Measurements from ENCODE around the gene SPTLC2. TPM values are rescaled to one million over a fixed set of nuclear protein-coding genes. Genes with fewer than 3 reads are reported as not detected.

Gene SPTLC2
- total RNA-seq, 1 experiment from 2014 or later, result 32.6 TPM

- Histone ChIP-seq H2BK12ac (ENCODE audit: insufficient read length, low read depth, low read length) (no peak overlapping the region), H2AK5ac (ENCODE audit: insufficient read length, low read length) (no peak overlapping the region), H2BK20ac (ENCODE audit: low read depth, low read length, poor library complexity, severe bottlenecking) (no peak overlapping the region), H2AFZ (ENCODE audit: low read length) (no peak overlapping the region), H4K5ac (ENCODE audit: insufficient read length, low read depth, low read length) (no peak overlapping the region), H3K4ac (ENCODE audit: low read depth, low read length) (no peak overlapping the region), H4K20me1 (ENCODE audit: control insufficient read depth, insufficient read depth, insufficient read length) (no peaks in the 10 kb centered on the region), H3K27ac (ENCODE audit: insufficient read length, low read depth, low read length) (no peak overlapping the region), H3K79me1 (ENCODE audit: insufficient read depth, low read depth, low read length, poor library complexity, severe bottlenecking) (no peaks in the 10 kb centered on the region), H3K4me1 (ENCODE audit: insufficient read depth, low read length) (no peaks in the 10 kb centered on the region), H3K9ac (ENCODE audit: extremely low read depth, insufficient read length, low read length) (no peak overlapping the region), H3K23me2 (ENCODE audit: insufficient read length, low read depth, low read length, poor library complexity, severe bottlenecking) (no peaks in the 10 kb centered on the region), H3K79me2 (ENCODE audit: insufficient read depth, low read length) (no peaks in the 10 kb centered on the region), H3K56ac (ENCODE audit: insufficient read length, low read depth, low read length) (no peak overlapping the region), H3K4me2 (ENCODE audit: insufficient read depth, insufficient read length, low read length) (no peak overlapping the region), H2BK5ac (ENCODE audit: insufficient read length, low read length) (no peak overlapping the region), H3K27me3 (ENCODE audit: insufficient read depth, low read length) (no peaks in the 10 kb centered on the region; the same call in 1 of the 2 replicates), H3K18ac (ENCODE audit: insufficient read length, low read depth, low read length) (no peak overlapping the region), H3K9me3 (ENCODE audit: control insufficient read depth, low read depth, low read length) (no peaks in the 10 kb centered on the region), H3K23ac (ENCODE audit: insufficient read length, low read depth, low read length) (no peak overlapping the region), H3K14ac (ENCODE audit: insufficient read depth, low read length) (no peak overlapping the region), H2BK120ac (ENCODE audit: low read depth, low read length, poor library complexity, severe bottlenecking) (no peak overlapping the region), H2BK15ac (ENCODE audit: low read depth, low read length) (no peak overlapping the region), H3T11ph (ENCODE audit: low read length) (no peak overlapping the region), H4K8ac (replicated peaks; ENCODE audit: insufficient read length, low read depth, low read length) (no peak overlapping the region), H4K91ac (ENCODE audit: insufficient read length, low read depth, low read length) (no peak overlapping the region)
- peaks cover 2 to 4% of the 10 kb centered on the region in 2 experiments for H3K4me1 Mint-ChIP-seq
- H3K27ac Mint-ChIP-seq, result peak overlapping the region; percentile 13 to 74 (median 28); a peak in 3 of 7 replicates
- no peak overlapping the region for H3K4me3 Mint-ChIP-seq
- peaks cover 0 to 17% (median 9%) of the 10 kb centered on the region in 3 experiments; a peak in 6 of 7 replicates for H3K36me3 Mint-ChIP-seq (ENCODE audit: insufficient read depth in 1 of 3, low read depth in 3 of 3)
- H3K27me3 Mint-ChIP-seq (ENCODE audit: low read depth), result no peaks in the 10 kb centered on the region
- no CpG with 5 or more reads among the region's 11 CpGs for WGBS (ENCODE audit: extremely low coverage, insufficient read length, low lambda C conversion rate)
- H3K9me3 Mint-ChIP-seq, result no peaks in the 10 kb centered on the region
- TF ChIP-seq CTCF (conservative IDR thresholded peaks at IDR 0.05), result no peak
- no peak for DNase-seq
Observed at GRCh38 chr14:77542421-77543239, 73.8 kb downstream of the SPTLC2 start.
